K562 (cell line): ENCODE results near the gene LCE1A. TPM values are rescaled to one million over a fixed set of nuclear protein-coding genes. Genes with fewer than 3 reads are reported as not detected.

Source experiments
- ATAC-seq: fragments of 200-7000 bp; cut with Tn5 transposase; 3 replicates; pipeline ENCODE4 v1.9.1; 2020; ENCODE audit warnings: moderate library complexity
- BruUV-seq: library from RNA; stranded (reverse); fragments of 400-500 nt; replicated peaks from 2 replicates; lab custom pipeline; 2021; lab: Mats Ljungman, UMichigan
- CTCF ChIA-PET: fragments of 300-600 bp; formaldehyde crosslinking; extraction: SDS; loops from one replicate; lab custom pipeline; 2021; ENCODE audit warnings: low intra/inter-chr PET ratio; lab: Yijun Ruan, JAX
- POLR2A ChIA-PET: fragments of 300-600, 350-650 bp; sonication (Branson Sonifier 250); formaldehyde crosslinking; extraction: SDS; loops from one replicate; lab custom pipeline; 2021; ENCODE audit warnings: antibody characterized with exemption, inconsistent platforms; lab: Yijun Ruan, JAX
- DNase-seq, 4 experiments: peaks; one replicate each; pipeline versions ENCODE4 v3.0.0 to v3.0.0-alpha.2; 2011 to 2018; ENCODE audit warnings: low spot score in 3 of 4, mixed read lengths in 3 of 4; ENCODE audit errors: extremely low read depth in 1 of 4
- FAIRE-seq: peaks from 2 replicates; lab custom pipeline; 2011; peaks lifted over from hg19 to GRCh38; lab: Jason Lieb, UNC
- H2AFZ ChIP-seq: 2 replicates; pipeline ENCODE4 v1.6.0; 2011; ENCODE audit warnings: low read depth, low read length, control low read depth, inconsistent platforms
- H3K27ac ChIP-seq: fragments of 200-600 bp; 3 replicates; pipeline ENCODE4 v1.8.0; 2011; ENCODE audit warnings: low read depth, mild to moderate bottlenecking, control low read depth, inconsistent platforms, low read length, moderate library complexity, mixed read lengths; ENCODE audit errors: extremely low read depth
- H3K27me3 ChIP-seq, 2 experiments: fragments of 300-600 bp in 1 of 2; 2 replicates in 1 of 2; 3 replicates in 1 of 2; pipeline versions ENCODE4 v1.6.0 to v1.8.0; 2011; ENCODE audit warnings: inconsistent platforms in 2 of 2, low read length in 2 of 2, mild to moderate bottlenecking in 1 of 2, mixed read lengths in 1 of 2, moderate library complexity in 1 of 2; ENCODE audit not compliant: control insufficient read depth in 2 of 2, insufficient read depth in 2 of 2
- H3K36me3 ChIP-seq: fragments of 300-600 bp; 3 replicates; pipeline ENCODE4 v1.8.0; 2011; ENCODE audit warnings: mild to moderate bottlenecking, low read length, inconsistent platforms; ENCODE audit not compliant: control insufficient read depth, insufficient read depth
- H3K4me1 ChIP-seq, 2 experiments: fragments of 200-600 bp in 1 of 2; replicated peaks in 1 of 2; 2 replicates in 1 of 2; 3 replicates in 1 of 2; pipeline versions ENCODE4 v1.5.1 to v1.8.0; 2011; ENCODE audit warnings: inconsistent platforms in 2 of 2, low read length in 2 of 2, mild to moderate bottlenecking in 1 of 2, mixed read lengths in 1 of 2, moderate library complexity in 1 of 2; ENCODE audit not compliant: control insufficient read depth in 2 of 2, insufficient read depth in 2 of 2
- H3K4me2 ChIP-seq: 2 replicates; pipeline ENCODE4 v1.6.1; 2011; ENCODE audit warnings: low read length, control low read depth, inconsistent platforms, mixed read lengths; ENCODE audit not compliant: insufficient read depth
- H3K4me3 ChIP-seq: fragments of 200-600 bp; sonication (generic), shearing (Covaris generic); 2 replicates; pipeline ENCODE4 v1.5.1; 2016; ENCODE audit warnings: control low read depth, inconsistent platforms
- H3K79me2 ChIP-seq: fragments of 200-600 bp; 3 replicates; pipeline ENCODE4 v1.8.0; 2011; ENCODE audit warnings: low read length, inconsistent platforms; ENCODE audit not compliant: control insufficient read depth, insufficient read depth
- H3K9ac ChIP-seq, 2 experiments: 2 replicates each; pipeline versions ENCODE4 v1.6.0 to v1.6.1; 2011; ENCODE audit warnings: low read depth in 2 of 2, low read length in 2 of 2, control low read depth in 1 of 2, inconsistent platforms in 1 of 2, mild to moderate bottlenecking in 1 of 2, mixed read lengths in 1 of 2; ENCODE audit not compliant: insufficient read depth in 1 of 2
- H3K9me1 ChIP-seq: one replicate; pipeline ENCODE4 v1.6.0; 2011; ENCODE audit warnings: inconsistent platforms, mild to moderate bottlenecking, low read length, moderate library complexity; ENCODE audit not compliant: control insufficient read depth, insufficient read depth
- H3K9me3 ChIP-seq: replicated peaks from 2 replicates; pipeline ENCODE4 v1.5.1; 2011; ENCODE audit warnings: low read depth, low read length, inconsistent platforms; ENCODE audit not compliant: control insufficient read depth, insufficient read depth
- H4K20me1 ChIP-seq: replicated peaks from 2 replicates; pipeline ENCODE4 v1.6.1; 2011; ENCODE audit warnings: low read length, inconsistent platforms, mixed read lengths; ENCODE audit not compliant: control insufficient read depth, insufficient read depth
- BRD9 ChIP-seq: fragments of 450-650 bp; IDR thresholded peaks from 2 replicates; pipeline ENCODE4 v1.6.1; 2018; ENCODE audit warnings: low read depth; ENCODE audit not compliant: partially characterized antibody
- CC2D1A ChIP-seq: fragments of 450-650 bp; IDR thresholded peaks from 2 replicates; pipeline ENCODE4 v1.6.1; 2017; ENCODE audit warnings: mild to moderate bottlenecking
- CCAR2 ChIP-seq: fragments of 200-400 bp; formaldehyde crosslinking; IDR thresholded peaks from 2 replicates; pipeline ENCODE4 v1.6.1; 2017; ENCODE audit warnings: mild to moderate bottlenecking, low read depth, low read length
- CSDE1 ChIP-seq, 2 experiments: fragments of 450-650 bp; IDR thresholded peaks; 2 replicates each; pipeline ENCODE4 v1.6.1; 2016; ENCODE audit warnings: mild to moderate bottlenecking in 1 of 2
- DIDO1 ChIP-seq: fragments of 450-650 bp; IDR thresholded peaks from 2 replicates; pipeline ENCODE4 v1.6.1; 2016; ENCODE audit warnings: low read depth, missing biosample characterization, missing genetic modification characterization
- KDM4B ChIP-seq, 2 experiments: fragments of 450-650 bp in 1 of 2; sonication (generic) in 1 of 2; IDR thresholded peaks; 2 replicates each; pipeline ENCODE4 v1.6.1; 2016 to 2017; ENCODE audit warnings: borderline replicate concordance in 2 of 2, antibody characterized with exemption in 1 of 2, low read depth in 1 of 2, mild to moderate bottlenecking in 1 of 2
- MAFK ChIP-seq: IDR thresholded peaks from 2 replicates; pipeline ENCODE4 v1.6.1; 2011; ENCODE audit warnings: low read length, improper control_type of control experiment
- RFX5 ChIP-seq: IDR thresholded peaks from 2 replicates; pipeline ENCODE4 v1.6.1; 2011; ENCODE audit warnings: low read depth, mild to moderate bottlenecking, improper control_type of control experiment, low read length
- SREBF1 ChIP-seq: fragments of 150-350 bp; IDR thresholded peaks from 2 replicates; pipeline ENCODE4 v1.6.1; 2014; ENCODE audit warnings: antibody characterized with exemption, low read depth, low read length, borderline replicate concordance
- TRIM24 ChIP-seq, 2 experiments: fragments of 450-650 bp; IDR thresholded peaks; 2 replicates each; pipeline ENCODE4 v1.6.1; 2016
- ZNF592 ChIP-seq: fragments of 450-650 bp; IDR thresholded peaks from 2 replicates; pipeline ENCODE4 v1.6.1; 2017; ENCODE audit warnings: antibody characterized with exemption, mild to moderate bottlenecking
- WGBS: fragments of 100-300 bp; shearing (Covaris generic); methylation state at CpG from one replicate; pipeline ENCODE4 v1.1.6; 2016; ENCODE audit warnings: low coverage, mixed read lengths; ENCODE audit not compliant: insufficient coverage; ENCODE audit errors: missing lambda C conversion rate; 5-methylcytosine and 5-hydroxymethylcytosine counted together
- in situ Hi-C: fragments of 300-500 bp; cut with MboI; formaldehyde crosslinking; loops from 4 replicates; pipeline ENCODE4 v1.15.0; 2018; ENCODE audit warnings: inconsistent platforms, mixed read lengths
- intact Hi-C: fragments of 100-400 bp; cut with micrococcal nuclease; formaldehyde crosslinking; loops from 2 replicates; pipeline ENCODE4 v1.14.2; 2022
- polyA plus RNA-seq, 8 experiments: library from polyadenylated mRNA; depleted of rRNA in 4 of 8; stranded (reverse) in 5 of 8; unstranded in 3 of 8; fragments of >200 nt; fragmentation: Nextera tagmentation in 2 of 8; fragmentation: Illumina TruSeq in 1 of 8; extraction: Ambion mirVana in 2 of 8; extraction: Trizol in 1 of 8; gene quantifications; 2 replicates each; pipeline versions ENCODE4 v1.2.1 to v1.2.3, GENCODE V29; 2011 to 2014; ENCODE audit warnings: inconsistent platforms in 1 of 8, missing spikeins in 1 of 8
- total RNA-seq, 7 experiments: library from RNA; depleted of rRNA in 6 of 7; stranded (reverse); fragments of >200 nt in 6 of 7; fragmentation: Illumina TruSeq in 2 of 7; extraction: Trizol in 2 of 7; gene quantifications; 2 replicates each; pipeline versions ENCODE4 v1.2.1 to v1.2.3, GENCODE V29; 2011 to 2021; ENCODE audit warnings: low replicate concordance in 1 of 7
- TF ChIP-seq, protein P1 (sequence below): IDR thresholded peaks from 2 replicates; pipeline ENCODE4 v1.6.1; 2011; ENCODE audit not compliant: insufficient read length; ENCODE audit errors: extremely low read depth
- TF ChIP-seq, protein P2 (sequence below): sonication (generic); formaldehyde crosslinking; IDR thresholded peaks from 2 replicates; pipeline ENCODE4 v1.8.1; 2023; ENCODE audit warnings: mild to moderate bottlenecking, missing genetic modification reagents

The LCE1A gene
- total and polyA plus RNA-seq, 9 of the 15 experiments (the other 6 are each of a cell fraction or from before 2014, with no cell fraction given), result not detected

GRCh38 chr1:152866321-152866720, 39.0 kb downstream of the LCE1A start:
- TF ChIP-seq TRIM24 (IDR thresholded peaks at IDR 0.05), result no peak
- no peak for TF ChIP-seq RFX5
- no peak for TF ChIP-seq BRD9
- no peak for TF ChIP-seq CC2D1A
- no peak for TF ChIP-seq ZNF592
- TF ChIP-seq MAFK, result no peak
- TF ChIP-seq, protein P1, sequence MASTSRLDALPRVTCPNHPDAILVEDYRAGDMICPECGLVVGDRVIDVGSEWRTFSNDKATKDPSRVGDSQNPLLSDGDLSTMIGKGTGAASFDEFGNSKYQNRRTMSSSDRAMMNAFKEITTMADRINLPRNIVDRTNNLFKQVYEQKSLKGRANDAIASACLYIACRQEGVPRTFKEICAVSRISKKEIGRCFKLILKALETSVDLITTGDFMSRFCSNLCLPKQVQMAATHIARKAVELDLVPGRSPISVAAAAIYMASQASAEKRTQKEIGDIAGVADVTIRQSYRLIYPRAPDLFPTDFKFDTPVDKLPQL, result no peak
- TF ChIP-seq CCAR2, result no peak
- no peak for TF ChIP-seq SREBF1
- TF ChIP-seq KDM4B (IDR thresholded peaks at IDR 0.05; ENCODE audit: borderline replicate concordance in 2 of 2, low read depth in 1 of 2), result no peak
- TF ChIP-seq, protein P2, sequence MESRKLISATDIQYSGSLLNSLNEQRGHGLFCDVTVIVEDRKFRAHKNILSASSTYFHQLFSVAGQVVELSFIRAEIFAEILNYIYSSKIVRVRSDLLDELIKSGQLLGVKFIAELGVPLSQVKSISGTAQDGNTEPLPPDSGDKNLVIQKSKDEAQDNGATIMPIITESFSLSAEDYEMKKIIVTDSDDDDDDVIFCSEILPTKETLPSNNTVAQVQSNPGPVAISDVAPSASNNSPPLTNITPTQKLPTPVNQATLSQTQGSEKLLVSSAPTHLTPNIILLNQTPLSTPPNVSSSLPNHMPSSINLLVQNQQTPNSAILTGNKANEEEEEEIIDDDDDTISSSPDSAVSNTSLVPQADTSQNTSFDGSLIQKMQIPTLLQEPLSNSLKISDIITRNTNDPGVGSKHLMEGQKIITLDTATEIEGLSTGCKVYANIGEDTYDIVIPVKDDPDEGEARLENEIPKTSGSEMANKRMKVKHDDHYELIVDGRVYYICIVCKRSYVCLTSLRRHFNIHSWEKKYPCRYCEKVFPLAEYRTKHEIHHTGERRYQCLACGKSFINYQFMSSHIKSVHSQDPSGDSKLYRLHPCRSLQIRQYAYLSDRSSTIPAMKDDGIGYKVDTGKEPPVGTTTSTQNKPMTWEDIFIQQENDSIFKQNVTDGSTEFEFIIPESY (CRISPR knock-in tag), result no peak
- TF ChIP-seq DIDO1 (tag), result no peak
- no peak for TF ChIP-seq CSDE1 (IDR thresholded peaks at IDR 0.05)
- Histone ChIP-seq H3K27ac (no peak overlapping the region), H3K9me1 (no peaks in the 10 kb centered on the region), H4K20me1 (no peaks in the 10 kb centered on the region), H3K79me2 (no peaks in the 10 kb centered on the region), H3K4me1 (no peaks in the 10 kb centered on the region), H2AFZ (no peak overlapping the region), H3K4me2 (no peak overlapping the region), H3K9me3 (no peaks in the 10 kb centered on the region), H3K9ac (no peak overlapping the region), H3K36me3 (no peaks in the 10 kb centered on the region), H3K4me3 (no peak overlapping the region), H3K27me3 (no peaks in the 10 kb centered on the region; a peak in 1 of 5 replicates)
- no TSS peak for BruUV-seq
- intact Hi-C loops, result no loop called here
- no peak for DNase-seq
- WGBS, result 0% methylated on average over 2 of the region's 2 CpGs
- in situ Hi-C loops, result no loop called here
- CTCF ChIA-PET, result no interaction called here
- POLR2A ChIA-PET, result no interaction called here
- no peak for FAIRE-seq
- ATAC-seq, result no peak
